HG02798 (cell line): ENCODE results near the gene RPL36A.
A peak's percentile ranks its signal among the peaks of the same experiment; 100 is the strongest.

Experiments
- ATAC-seq: cut with Tn5 transposase; IDR thresholded peaks from one replicate; pipeline ENCODE4 v1.9.1; 2021; ENCODE audit warnings: mild to moderate bottlenecking; ENCODE audit not compliant: unreplicated experiment, poor library complexity

The RPL36A gene

GRCh38 chrX:101429934-101430333 lies 39.1 kb downstream of the RPL36A start:
- ATAC-seq = peak; percentile 41

DNA sequence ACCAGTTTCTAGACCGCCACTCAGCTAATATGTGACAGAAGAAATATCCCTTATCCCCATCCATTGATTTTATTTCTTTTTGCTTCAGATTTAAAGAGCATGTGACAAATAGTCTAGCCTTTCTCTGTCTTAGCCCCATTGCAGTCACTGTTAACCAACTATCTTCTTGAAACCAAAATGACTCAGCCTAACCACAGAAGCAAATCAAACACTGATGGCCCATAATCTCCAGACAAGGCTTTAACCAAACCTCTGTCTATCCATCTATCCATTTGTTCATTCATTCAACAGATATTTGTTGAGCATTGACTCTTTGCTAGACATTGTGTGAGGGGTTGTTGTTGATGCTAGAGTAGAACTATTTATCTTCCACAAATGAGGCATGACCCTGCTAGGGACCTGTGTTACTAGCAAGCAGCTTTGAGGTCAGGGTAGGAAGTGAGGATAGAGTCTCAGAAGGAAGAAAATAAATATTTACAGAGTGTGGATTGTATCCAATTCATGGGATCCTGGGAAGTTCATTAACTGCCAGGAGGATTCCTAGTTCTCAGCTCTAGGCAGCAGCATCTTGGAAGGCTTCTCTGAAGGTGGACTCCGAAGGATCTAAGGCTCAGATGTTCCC lies 39.8 kb downstream of the RPL36A start:
- peak; percentile 93 for ATAC-seq

DNA sequence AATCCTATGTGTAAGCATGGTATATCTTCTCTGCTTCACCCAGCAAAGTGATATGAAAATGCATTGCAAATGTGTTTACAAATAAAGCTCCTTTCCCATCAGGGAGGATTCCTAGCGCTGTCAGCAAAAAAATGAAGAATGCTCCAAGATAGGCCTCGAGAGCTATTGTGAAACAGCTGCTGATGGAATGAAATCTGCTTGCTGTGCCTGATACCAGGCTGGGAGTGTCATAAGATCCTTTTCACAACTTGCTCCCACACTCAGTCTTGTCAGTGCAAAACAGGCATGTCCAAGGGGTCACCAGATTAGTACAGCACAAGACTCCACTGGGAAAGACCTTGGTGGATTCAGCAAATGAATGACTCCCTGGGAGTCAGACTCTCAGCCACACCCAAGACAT lies 51.3 kb downstream of the RPL36A start:
- no peak for ATAC-seq
